KOPT-K1 (cell line): ENCODE results near the gene RIPOR3.
"Not testable (repeated sequence)": the region's sequence is repeated elsewhere in the genome, so short reads cannot be mapped to it uniquely, and the experiment has no call there.

Source experiments
- H3K27ac ChIP-seq: fragments of 200-600 bp; sonication (generic); 2 replicates; pipeline ENCODE4 v1.5.1; 2016; ENCODE audit warnings: antibody characterized with exemption, mild to moderate bottlenecking, low read depth, low read length; ENCODE audit not compliant: poor library complexity, severe bottlenecking
- H3K36me3 ChIP-seq: fragments of 200-600 bp; sonication (generic); 2 replicates; pipeline ENCODE4 v1.5.1; 2017; ENCODE audit warnings: antibody characterized with exemption, mild to moderate bottlenecking, low read length, moderate library complexity; ENCODE audit not compliant: insufficient read depth
- H3K9me3 ChIP-seq: fragments of 200-600 bp; sonication (generic); 2 replicates; pipeline ENCODE4 v1.5.1; 2017; ENCODE audit warnings: antibody characterized with exemption, low read length, mild to moderate bottlenecking; ENCODE audit not compliant: insufficient read depth, poor library complexity, severe bottlenecking

RIPOR3 gene

DNA sequence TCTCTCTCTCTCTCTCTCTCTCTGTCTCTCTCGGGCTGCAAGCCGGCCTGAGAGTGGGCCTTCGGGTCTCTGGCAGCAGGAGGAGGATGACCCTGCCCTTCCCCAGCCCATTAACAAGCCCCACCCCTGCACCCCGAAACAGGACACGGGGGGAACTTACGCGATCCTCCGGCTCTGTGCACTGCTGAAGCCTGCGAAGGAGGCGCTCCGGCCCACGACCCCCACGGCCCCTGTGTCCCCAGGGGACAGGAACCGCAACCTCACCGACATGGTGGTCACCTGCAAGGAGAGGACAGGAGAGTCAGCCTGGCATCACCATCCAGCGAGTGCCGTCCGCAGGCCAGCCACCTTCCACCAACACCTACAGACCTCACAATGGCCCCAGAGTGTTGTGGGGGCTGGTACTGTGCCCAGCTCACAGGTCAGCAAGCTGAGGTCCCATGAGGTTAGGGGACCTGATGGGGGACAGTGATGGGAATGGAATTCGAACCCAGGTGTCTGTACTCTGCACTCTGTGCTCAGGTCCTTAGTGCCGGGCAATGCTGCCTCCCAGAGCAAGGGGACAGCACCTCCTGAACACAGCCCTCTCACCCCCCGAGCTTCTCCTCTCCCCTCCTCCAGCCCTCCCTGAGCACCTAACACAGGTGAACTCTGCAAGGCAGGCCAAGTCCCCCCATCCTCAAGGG, 60.6 kb downstream of the RIPOR3 start:
- H3K9me3 ChIP-seq: no peaks in the 10 kb centered on the region
- no peak overlapping the region for H3K27ac ChIP-seq
- no peaks in the 10 kb centered on the region for H3K36me3 ChIP-seq

DNA sequence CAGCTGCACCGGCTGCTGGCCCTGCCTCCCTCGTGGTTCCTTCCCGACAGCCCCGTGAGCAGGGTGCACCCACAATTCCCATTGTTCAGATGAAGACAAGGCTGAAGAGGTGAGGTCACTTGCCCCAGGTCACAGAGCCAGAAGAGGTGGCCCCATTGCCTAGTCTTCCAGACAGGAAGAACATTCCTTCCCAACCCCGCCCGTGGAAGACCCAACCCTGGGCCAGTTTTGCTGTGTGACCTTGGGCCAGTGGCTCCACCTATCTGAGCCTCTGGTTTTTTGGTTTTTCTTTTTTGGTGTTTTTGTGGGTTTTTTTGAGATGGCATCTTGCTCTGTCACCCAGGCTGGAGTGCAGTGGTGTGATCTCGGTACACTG, 61.7 kb downstream of the RIPOR3 start:
- no peak overlapping the region for H3K27ac ChIP-seq
- H3K9me3 ChIP-seq: no peaks in the 10 kb centered on the region
- no peaks in the 10 kb centered on the region for H3K36me3 ChIP-seq

DNA sequence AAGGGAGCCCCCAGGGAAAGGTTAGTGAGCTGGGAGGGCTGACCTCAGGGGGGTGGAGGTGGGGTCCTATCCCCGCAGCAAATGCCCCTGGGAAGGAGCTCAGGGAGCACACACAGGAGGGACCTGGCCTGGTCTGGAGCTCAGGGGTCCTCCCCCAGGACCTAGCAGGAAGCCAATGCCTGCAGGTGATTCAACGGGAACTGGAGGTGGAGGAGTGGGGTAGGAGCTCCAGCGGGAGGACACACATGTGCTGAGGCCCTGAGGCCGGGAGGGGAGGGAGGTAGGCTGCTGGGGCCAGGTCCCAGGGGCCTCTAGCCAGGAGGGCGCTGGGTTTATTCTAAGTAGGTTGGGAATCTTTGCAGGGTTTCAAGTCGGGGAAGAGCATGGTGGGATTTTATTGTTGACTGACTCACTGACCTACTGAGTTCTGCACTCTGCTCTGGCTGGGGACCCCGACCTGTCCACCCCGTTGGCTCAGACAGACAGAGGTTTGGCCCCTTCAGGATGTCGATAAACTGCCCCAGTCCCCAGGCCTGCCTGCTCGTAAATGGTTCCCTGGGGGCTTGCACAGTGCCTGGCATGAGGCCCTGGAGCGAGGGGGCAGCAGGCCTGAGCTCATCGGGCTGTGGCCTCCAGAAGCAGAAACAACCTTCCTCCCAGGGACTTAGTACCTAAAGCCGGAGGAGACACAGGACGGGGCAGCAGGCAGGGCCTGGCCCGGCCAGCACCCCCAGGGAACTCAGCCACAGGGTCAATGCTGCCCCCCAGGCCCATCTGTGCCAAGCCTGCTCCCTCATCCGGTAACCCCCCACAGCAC, 62.3 kb downstream of the RIPOR3 start:
- Histone ChIP-seq H3K9me3 (no peaks in the 10 kb centered on the region), H3K27ac (no peak overlapping the region), H3K36me3 (no peaks in the 10 kb centered on the region)

DNA sequence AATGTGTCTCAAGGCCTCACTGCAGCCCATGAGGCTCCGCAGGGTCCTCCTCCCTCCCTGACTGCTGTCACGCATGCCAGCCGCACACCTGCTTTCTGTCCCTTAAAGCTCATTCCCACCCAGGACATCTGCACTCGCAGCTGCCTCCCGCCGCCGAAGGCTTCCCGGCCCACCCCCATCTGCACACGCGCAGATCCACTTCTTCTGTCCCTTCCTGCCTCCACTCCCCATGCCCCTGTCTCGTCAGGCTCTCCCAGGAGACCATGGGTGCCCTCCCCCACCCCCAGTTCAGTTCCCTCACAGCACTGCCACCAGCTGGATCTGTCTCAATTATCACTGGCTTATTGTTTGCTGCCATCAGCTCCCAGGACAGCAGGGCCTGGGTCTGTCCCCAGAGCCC, 63.0 kb downstream of the RIPOR3 start:
- Histone ChIP-seq H3K36me3 (no peaks in the 10 kb centered on the region), H3K9me3 (no peaks in the 10 kb centered on the region), H3K27ac (no peak overlapping the region)

GRCh38 chr20:50627747-50628146, 63.6 kb downstream of the RIPOR3 start:
- no peaks in the 10 kb centered on the region for H3K9me3 ChIP-seq
- H3K36me3 ChIP-seq: no peaks in the 10 kb centered on the region
- H3K27ac ChIP-seq: no peak overlapping the region

- Histone ChIP-seq H3K9me3 (peaks cover 5% of the 10 kb centered on the region), H3K27ac (no peak overlapping the region), H3K36me3 (no peaks in the 10 kb centered on the region)
These were observed 65.2 kb downstream of the RIPOR3 start for GRCh38 chr20:50625986-50626677.

DNA sequence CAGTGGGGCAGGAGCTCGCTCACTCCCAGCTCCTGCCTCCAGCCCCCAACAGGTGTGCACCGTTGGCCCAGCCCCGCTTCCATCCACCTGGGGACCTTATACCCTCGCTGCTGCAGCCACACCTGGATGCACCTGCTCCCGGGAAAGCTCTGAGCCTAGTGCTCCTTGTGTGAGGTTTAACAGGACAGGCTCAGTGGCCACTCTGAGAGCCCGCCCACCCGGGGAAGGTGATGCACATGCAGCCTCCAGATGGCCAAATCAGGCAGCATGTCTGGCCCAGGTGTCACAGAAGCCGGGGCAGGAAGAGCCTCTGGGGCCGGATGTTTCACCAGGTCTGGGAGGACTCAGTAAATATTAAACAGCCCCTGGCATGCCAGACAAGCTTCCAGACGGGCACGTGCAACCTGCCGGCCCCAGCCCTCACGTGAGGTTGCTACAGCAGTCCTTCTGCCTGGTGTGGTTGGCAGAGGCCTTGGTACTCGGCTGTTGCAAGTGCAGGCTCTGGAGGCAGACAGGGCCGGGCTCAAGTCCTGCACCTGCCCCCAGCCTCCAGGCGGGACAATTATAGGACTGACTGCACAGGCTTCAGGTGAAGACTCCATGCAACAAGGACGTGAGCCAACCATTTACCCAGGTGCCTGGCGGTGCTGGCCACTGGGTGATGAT, 66.9 kb downstream of the RIPOR3 start:
- Histone ChIP-seq H3K36me3 (no peaks in the 10 kb centered on the region), H3K27ac (no peak overlapping the region), H3K9me3 (peaks cover 11% of the 10 kb centered on the region)

GRCh38 chr20:50621068-50621665, 70.2 kb downstream of the RIPOR3 start:
- Histone ChIP-seq H3K36me3 (no peaks in the 10 kb centered on the region), H3K27ac (no peak overlapping the region), H3K9me3 (peaks cover 11% of the 10 kb centered on the region)

DNA sequence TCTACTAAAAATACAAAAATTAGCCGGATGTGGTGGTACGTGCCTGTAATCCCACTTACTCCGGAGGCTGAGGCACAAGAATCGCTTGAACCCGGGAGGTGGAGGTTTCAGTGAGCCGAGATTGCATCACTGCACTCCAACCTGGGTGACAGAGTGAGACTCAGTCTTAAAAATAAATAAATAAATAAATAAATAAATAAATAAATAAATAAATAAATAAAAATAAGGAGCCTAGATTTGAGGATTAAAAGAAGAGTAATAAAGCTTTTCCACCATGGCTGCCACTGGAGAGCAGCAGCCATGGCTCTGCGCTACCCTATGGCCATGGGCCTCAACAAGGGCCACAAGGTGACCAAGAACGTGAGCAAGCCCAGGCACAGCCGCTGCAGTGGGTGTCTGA, 70.9 kb downstream of the RIPOR3 start:
- H3K9me3 ChIP-seq: peaks cover 11% of the 10 kb centered on the region
- not testable (repeated sequence) for H3K36me3 ChIP-seq, H3K27ac ChIP-seq

DNA sequence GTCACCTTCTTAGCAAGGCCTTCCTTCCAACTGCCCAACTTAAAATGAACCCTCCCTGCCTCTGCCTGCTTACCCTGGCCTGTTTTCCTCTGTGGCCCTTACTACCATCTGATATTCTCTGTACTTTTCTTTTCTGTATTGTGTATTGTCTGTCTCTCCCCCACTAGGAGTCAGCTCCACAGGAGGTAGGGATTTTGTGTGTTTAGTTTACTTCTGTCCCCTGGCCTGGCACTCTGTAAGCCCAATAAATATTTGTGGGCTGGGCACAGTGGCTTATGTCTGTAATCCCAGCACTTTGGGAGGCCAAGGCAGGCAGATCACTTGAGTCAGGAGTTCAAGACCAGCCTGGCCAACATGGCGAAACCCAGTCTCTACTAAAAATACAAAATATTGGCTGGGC, 72.8 kb downstream of the RIPOR3 start:
- H3K36me3 ChIP-seq: no peaks in the 10 kb centered on the region
- H3K27ac ChIP-seq: no peak overlapping the region
- peaks cover 11% of the 10 kb centered on the region for H3K9me3 ChIP-seq

GRCh38 chr20:50617022-50617421, 74.3 kb downstream of the RIPOR3 start:
- no peaks in the 10 kb centered on the region for H3K36me3 ChIP-seq
- no peak overlapping the region for H3K27ac ChIP-seq
- peaks cover 11% of the 10 kb centered on the region for H3K9me3 ChIP-seq

DNA sequence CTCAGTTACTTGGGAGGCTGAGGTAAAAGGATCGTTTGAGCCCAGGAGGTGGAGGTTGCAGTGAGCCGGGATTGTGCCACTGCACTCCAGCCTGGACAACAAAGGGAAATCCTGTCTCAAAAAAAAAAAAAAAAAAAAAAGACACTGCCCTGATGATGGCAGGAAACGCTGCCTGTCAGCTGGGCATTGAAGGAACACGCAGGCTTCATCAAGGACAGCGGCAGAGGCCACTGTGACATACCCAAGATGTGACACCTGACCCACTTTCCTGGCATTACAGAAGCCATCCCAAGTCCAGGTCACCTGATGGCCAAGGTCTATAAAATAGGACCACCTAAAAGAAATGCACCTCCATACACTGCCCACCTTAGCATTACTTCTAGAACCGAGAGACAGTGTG, 75.9 kb downstream of the RIPOR3 start:
- H3K27ac ChIP-seq: no peak overlapping the region
- no peaks in the 10 kb centered on the region for H3K9me3 ChIP-seq

GRCh38 chr20:50613438-50614169, 77.7 kb downstream of the RIPOR3 start:
- H3K36me3 ChIP-seq: no peaks in the 10 kb centered on the region
- H3K9me3 ChIP-seq: no peaks in the 10 kb centered on the region
- H3K27ac ChIP-seq: no peak overlapping the region

More for the DNA sequence above, 75.9 kb downstream of the RIPOR3 start:
- no peaks in the 10 kb centered on the region for H3K36me3 ChIP-seq

DNA sequence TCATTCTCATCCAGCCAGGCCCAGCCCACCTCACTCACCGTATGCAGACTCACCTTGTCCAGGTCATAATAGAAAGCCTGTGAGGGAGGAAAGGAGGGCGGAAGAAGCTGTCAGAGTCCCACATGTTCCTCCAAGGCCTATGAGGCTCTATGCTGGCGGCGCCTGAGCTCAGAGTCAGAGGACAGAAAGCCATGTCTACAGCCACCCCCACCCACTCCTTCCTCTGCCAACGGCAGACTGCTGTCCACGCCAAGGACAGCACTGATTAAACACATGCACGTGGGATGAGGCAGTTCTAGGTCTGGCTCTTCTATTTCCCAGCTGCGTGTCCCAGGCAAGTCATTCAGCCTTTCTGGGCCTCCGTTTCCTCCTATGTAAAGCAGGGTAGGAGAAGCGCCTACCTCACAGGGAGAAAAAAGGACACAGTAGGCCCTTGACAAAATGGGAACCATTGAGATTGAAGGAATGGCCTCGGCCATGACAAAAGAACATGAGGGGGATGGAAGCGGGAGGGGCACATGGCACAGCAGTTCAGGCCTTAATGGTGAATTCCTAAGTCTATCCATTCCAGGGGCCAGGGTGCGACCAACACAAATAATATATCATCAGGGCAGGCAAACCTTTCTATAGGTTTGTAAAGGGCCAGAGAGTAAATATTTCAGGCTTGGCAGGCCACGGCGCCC, 80.1 kb downstream of the RIPOR3 start:
- Histone ChIP-seq H3K36me3 (no peaks in the 10 kb centered on the region), H3K9me3 (no peaks in the 10 kb centered on the region), H3K27ac (no peak overlapping the region)
